GM12878 (cell line): ENCODE measurements around the gene CCDC88C. TPM values are rescaled to one million over a fixed set of nuclear protein-coding genes. Genes with fewer than 3 reads are reported as not detected.

ENCODE experiments used
- ATAC-seq: fragments of 200-7000 bp; cut with Tn5 transposase; 3 replicates; pipeline ENCODE4 v1.9.1; 2020; ENCODE audit warnings: mild to moderate bottlenecking, moderate library complexity
- BruUV-seq: library from RNA; stranded (reverse); fragments of 400-500 nt; replicated peaks from 2 replicates; lab custom pipeline; 2021; lab: Mats Ljungman, UMichigan
- CTCF ChIA-PET: fragments of 300-600 bp; sonication (Branson Sonifier 250); formaldehyde crosslinking; extraction: SDS; loops from one replicate; lab custom pipeline; 2021; ENCODE audit warnings: inconsistent platforms; lab: Yijun Ruan, JAX
- POLR2A ChIA-PET: fragments of 350-600 bp; formaldehyde crosslinking; extraction: SDS; loops from one replicate; lab custom pipeline; 2021; ENCODE audit warnings: inconsistent platforms; lab: Charles Lee
- RAD21 ChIA-PET: fragments of 300-600 bp; sonication (Branson Sonifier 250); formaldehyde crosslinking; loops from one replicate; lab custom pipeline; 2023; ENCODE audit warnings: antibody characterized with exemption; ENCODE audit not compliant: unreplicated experiment; lab: Charles Lee
- SMC1A ChIA-PET: fragments of 300-600 bp; sonication (Branson Sonifier 250); formaldehyde crosslinking; loops from one replicate; lab custom pipeline; 2023; ENCODE audit not compliant: unreplicated experiment, uncharacterized antibody; lab: Charles Lee
- DNase-seq: peaks from one replicate; pipeline ENCODE4 v3.0.0-alpha.2; 2011; ENCODE audit warnings: low read depth, low spot score
- FAIRE-seq: peaks from 3 replicates; lab custom pipeline; 2011; peaks lifted over from hg19 to GRCh38; lab: Jason Lieb, UNC
- H2AFZ ChIP-seq: 2 replicates; pipeline ENCODE4 v1.6.0; 2011; ENCODE audit warnings: low read depth, low read length, control low read depth; ENCODE audit not compliant: control insufficient read depth
- H3K27ac ChIP-seq: 2 replicates; pipeline ENCODE4 v1.5.1; 2011; ENCODE audit warnings: control low read depth; ENCODE audit not compliant: control insufficient read depth, insufficient read depth
- H3K27me3 ChIP-seq, 2 experiments: replicated peaks in 1 of 2; 2 replicates each; pipeline versions ENCODE4 v1.6.0 to v1.6.1; 2011; ENCODE audit warnings: low read length in 1 of 2; ENCODE audit not compliant: control insufficient read depth in 2 of 2, insufficient read depth in 2 of 2
- H3K36me3 ChIP-seq, 2 experiments: 2 replicates each; pipeline ENCODE4 v1.5.1; 2011; ENCODE audit warnings: low read length in 1 of 2; ENCODE audit not compliant: control insufficient read depth in 2 of 2, insufficient read depth in 2 of 2
- H3K4me1 ChIP-seq: 2 replicates; pipeline ENCODE4 v1.6.1; 2011; ENCODE audit warnings: mild to moderate bottlenecking, low read length, moderate library complexity, mixed read lengths; ENCODE audit not compliant: control insufficient read depth, insufficient read depth
- H3K4me2 ChIP-seq: 2 replicates; pipeline ENCODE4 v1.6.0; 2011; ENCODE audit warnings: control low read depth; ENCODE audit not compliant: control insufficient read depth, insufficient read depth
- H3K4me3 ChIP-seq: fragments of 200-600 bp; sonication (generic); 2 replicates; pipeline ENCODE4 v1.5.1; 2016
- H3K79me2 ChIP-seq: 2 replicates; pipeline ENCODE4 v1.6.0; 2011; ENCODE audit warnings: low read length; ENCODE audit not compliant: control insufficient read depth, insufficient read depth
- H3K9ac ChIP-seq: 2 replicates; pipeline ENCODE4 v1.8.0; 2011; ENCODE audit warnings: low read length, control low read depth, mixed read lengths; ENCODE audit not compliant: control insufficient read depth, insufficient read depth
- H3K9me3 ChIP-seq: replicated peaks from 3 replicates; pipeline ENCODE4 v1.5.1; 2011; ENCODE audit warnings: mild to moderate bottlenecking, low read length; ENCODE audit not compliant: control insufficient read depth, insufficient read depth
- H4K20me1 ChIP-seq: 2 replicates; pipeline ENCODE4 v1.6.0; 2011; ENCODE audit not compliant: control insufficient read depth, insufficient read depth
- BACH1 ChIP-seq: fragments of 450-650 bp; IDR thresholded peaks from 2 replicates; pipeline ENCODE4 v1.6.1; 2017; ENCODE audit warnings: mild to moderate bottlenecking, borderline replicate concordance
- YBX1 ChIP-seq: fragments of 450-650 bp; IDR thresholded peaks from 2 replicates; pipeline ENCODE4 v1.6.1; 2016; ENCODE audit warnings: antibody characterized with exemption
- ZNF274 ChIP-seq: IDR thresholded peaks from one replicate; pipeline ENCODE4 v1.8.0; 2011; ENCODE audit not compliant: insufficient read length, insufficient read depth
- WGBS: methylation state at CpG from one replicate; pipeline ENCODE4 v1.1.6; 2016; ENCODE audit warnings: low lambda C conversion rate; ENCODE audit not compliant: insufficient replicate concordance, insufficient coverage; ENCODE audit errors: missing lambda C conversion rate; 5-methylcytosine and 5-hydroxymethylcytosine counted together
- in situ Hi-C: fragments of 300-500 bp; cut with MboI; formaldehyde crosslinking; loops from 9 replicates; pipeline ENCODE4 v1.14.3; 2018; ENCODE audit warnings: mixed read lengths
- intact Hi-C: fragments of 100-400 bp; cut with micrococcal nuclease; formaldehyde crosslinking; loops from one replicate; pipeline ENCODE4 v1.14.2; 2022; ENCODE audit not compliant: unreplicated experiment
- polyA plus RNA-seq, 11 experiments: library from polyadenylated mRNA; depleted of rRNA in 4 of 11; unstranded in 6 of 11; stranded (reverse) in 5 of 11; fragments of >200 nt; fragmentation: Nextera tagmentation in 4 of 11; fragmentation: Illumina TruSeq in 1 of 11; extraction: Ambion mirVana in 4 of 11; extraction: Trizol in 1 of 11; gene quantifications; 1 replicate in 1 of 11; 2 replicates in 10 of 11; pipeline versions ENCODE4 v1.2.1 to v1.2.3, GENCODE V29; 2011 to 2016; ENCODE audit warnings: inconsistent platforms in 2 of 11, missing spikeins in 2 of 11, low read depth in 1 of 11
- total RNA-seq, 4 experiments: library from RNA; depleted of rRNA in 3 of 4; stranded (reverse); fragments of >200 nt in 3 of 4; fragmentation: Illumina TruSeq in 1 of 4; extraction: Trizol in 1 of 4; gene quantifications; 2 replicates each; pipeline versions ENCODE4 v1.2.1 to v1.2.3, GENCODE V29; 2013 to 2021
- TF ChIP-seq, protein P1 (sequence below): fragments of 450-650 bp; IDR thresholded peaks from 2 replicates; pipeline ENCODE4 v1.6.1; 2016; ENCODE audit warnings: mild to moderate bottlenecking, moderate library complexity, borderline replicate concordance

The CCDC88C gene
- total and polyA plus RNA-seq, 10 of the 15 experiments (the other 5 are each of a cell fraction or from before 2014, with no cell fraction given) = 4.0 to 79.6 (median 36.6) TPM

DNA sequence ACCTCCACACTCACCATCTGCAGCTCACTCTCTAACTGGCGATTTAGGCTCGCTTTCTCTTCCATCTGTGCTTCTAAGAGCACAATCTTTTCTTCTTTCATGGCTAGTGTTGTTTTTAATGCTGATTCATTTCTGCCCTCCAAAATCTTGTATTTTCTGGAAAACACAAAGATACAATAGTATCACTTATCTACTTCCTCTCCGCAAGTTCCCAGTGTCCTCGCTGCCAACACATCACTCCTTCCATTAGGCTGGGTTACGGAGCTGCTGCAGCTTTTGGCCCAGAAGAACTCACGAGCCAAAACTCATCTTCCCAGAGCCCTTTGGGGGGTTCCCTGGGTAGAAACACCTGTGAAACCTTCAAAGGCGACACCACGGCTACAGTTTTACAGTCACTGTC, 109.3 kb downstream of the CCDC88C start:
- Histone ChIP-seq H3K4me3 (no peak overlapping the region), H2AFZ (no peak overlapping the region), H3K4me1 (peaks cover 7% of the 10 kb centered on the region), H3K36me3 (peaks cover 47 to 54% of the 10 kb centered on the region in 2 experiments), H3K4me2 (no peak overlapping the region), H3K79me2 (peaks cover 6% of the 10 kb centered on the region), H3K27me3 (no peaks in the 10 kb centered on the region), H3K27ac (no peak overlapping the region), H3K9ac (no peak overlapping the region), H3K9me3 (no peaks in the 10 kb centered on the region), H4K20me1 (no peaks in the 10 kb centered on the region; the same call in 1 of the 2 replicates)
- ChIA-PET CTCF (no interaction called here), SMC1A (no interaction called here), RAD21 (no interaction called here), POLR2A (no interaction called here)
- BruUV-seq = no TSS peak
- DNase-seq (no peak), FAIRE-seq (no peak), ATAC-seq (no peak)
- intact Hi-C loops (no loop called here), in situ Hi-C loops (no loop called here)
- TF ChIP-seq, protein P1, sequence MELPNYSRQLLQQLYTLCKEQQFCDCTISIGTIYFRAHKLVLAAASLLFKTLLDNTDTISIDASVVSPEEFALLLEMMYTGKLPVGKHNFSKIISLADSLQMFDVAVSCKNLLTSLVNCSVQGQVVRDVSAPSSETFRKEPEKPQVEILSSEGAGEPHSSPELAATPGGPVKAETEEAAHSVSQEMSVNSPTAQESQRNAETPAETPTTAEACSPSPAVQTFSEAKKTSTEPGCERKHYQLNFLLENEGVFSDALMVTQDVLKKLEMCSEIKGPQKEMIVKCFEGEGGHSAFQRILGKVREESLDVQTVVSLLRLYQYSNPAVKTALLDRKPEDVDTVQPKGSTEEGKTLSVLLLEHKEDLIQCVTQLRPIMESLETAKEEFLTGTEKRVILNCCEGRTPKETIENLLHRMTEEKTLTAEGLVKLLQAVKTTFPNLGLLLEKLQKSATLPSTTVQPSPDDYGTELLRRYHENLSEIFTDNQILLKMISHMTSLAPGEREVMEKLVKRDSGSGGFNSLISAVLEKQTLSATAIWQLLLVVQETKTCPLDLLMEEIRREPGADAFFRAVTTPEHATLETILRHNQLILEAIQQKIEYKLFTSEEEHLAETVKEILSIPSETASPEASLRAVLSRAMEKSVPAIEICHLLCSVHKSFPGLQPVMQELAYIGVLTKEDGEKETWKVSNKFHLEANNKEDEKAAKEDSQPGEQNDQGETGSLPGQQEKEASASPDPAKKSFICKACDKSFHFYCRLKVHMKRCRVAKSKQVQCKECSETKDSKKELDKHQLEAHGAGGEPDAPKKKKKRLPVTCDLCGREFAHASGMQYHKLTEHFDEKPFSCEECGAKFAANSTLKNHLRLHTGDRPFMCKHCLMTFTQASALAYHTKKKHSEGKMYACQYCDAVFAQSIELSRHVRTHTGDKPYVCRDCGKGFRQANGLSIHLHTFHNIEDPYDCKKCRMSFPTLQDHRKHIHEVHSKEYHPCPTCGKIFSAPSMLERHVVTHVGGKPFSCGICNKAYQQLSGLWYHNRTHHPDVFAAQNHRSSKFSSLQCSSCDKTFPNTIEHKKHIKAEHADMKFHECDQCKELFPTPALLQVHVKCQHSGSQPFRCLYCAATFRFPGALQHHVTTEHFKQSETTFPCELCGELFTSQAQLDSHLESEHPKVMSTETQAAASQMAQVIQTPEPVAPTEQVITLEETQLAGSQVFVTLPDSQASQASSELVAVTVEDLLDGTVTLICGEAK = no peak
- TF ChIP-seq YBX1 = no peak
- TF ChIP-seq ZNF274 = no peak
- over 99% methylated on average over 8 of the region's 8 CpGs for WGBS

DNA sequence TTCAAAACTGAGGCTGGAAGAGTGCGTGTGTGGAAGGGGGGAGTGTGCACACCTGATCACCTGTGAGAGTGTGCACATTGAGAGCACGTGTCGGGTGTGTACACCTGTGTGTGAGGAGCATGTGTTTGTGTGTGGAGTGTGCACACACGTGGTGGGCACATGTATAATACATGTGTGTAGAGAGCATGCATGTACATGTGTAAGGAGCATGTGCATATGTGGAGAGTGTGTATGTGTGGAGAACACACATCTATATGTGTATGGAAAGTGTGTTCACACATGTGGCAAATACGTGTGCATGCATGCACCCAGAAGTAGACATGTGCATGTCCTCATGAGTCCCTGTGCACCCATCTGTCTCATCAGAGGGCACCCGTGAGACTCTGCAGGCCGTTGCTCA, 110.0 kb downstream of the CCDC88C start:
- peaks cover 47 to 56% of the 10 kb centered on the region in 2 experiments for H3K36me3 ChIP-seq
- no peak overlapping the region for H3K27ac ChIP-seq
- no peak overlapping the region for H3K4me2 ChIP-seq
- H2AFZ ChIP-seq = no peak overlapping the region
- H3K4me3 ChIP-seq = no peak overlapping the region
- no peak for FAIRE-seq
- WGBS = 90% methylated on average over 7 of the region's 7 CpGs
- H3K4me1 ChIP-seq = peaks cover 13% of the 10 kb centered on the region
- no peaks in the 10 kb centered on the region for H3K9me3 ChIP-seq
- peaks cover 6% of the 10 kb centered on the region for H3K79me2 ChIP-seq
- ChIA-PET POLR2A (no interaction called here), RAD21 (no interaction called here), CTCF (no interaction called here), SMC1A (no interaction called here)
- in situ Hi-C loops (no loop called here), intact Hi-C loops (no loop called here)
- TF ChIP-seq BACH1 = no peak
- no peak for DNase-seq
- no peaks in the 10 kb centered on the region for H3K27me3 ChIP-seq
- ATAC-seq = no peak
- H3K9ac ChIP-seq = no peak overlapping the region
- H4K20me1 ChIP-seq = no peaks in the 10 kb centered on the region; the same call in 1 of the 2 replicates
- BruUV-seq = no TSS peak
